Stimulated activated CD4-positive, alpha-beta T cell treated with anti-CD3 and anti-CD28 coated beads, Interleukin-15, amount 100 ng/mL, for 48 hours (primary cell): ENCODE results near the gene ZNF669.

Experiments used
- DNase-seq, 2 donors: peaks; one replicate each; pipeline ENCODE4 v3.0.0-alpha.2; 2020; ENCODE audit warnings: low read depth in 2 of 2

The ZNF669 gene

DNA sequence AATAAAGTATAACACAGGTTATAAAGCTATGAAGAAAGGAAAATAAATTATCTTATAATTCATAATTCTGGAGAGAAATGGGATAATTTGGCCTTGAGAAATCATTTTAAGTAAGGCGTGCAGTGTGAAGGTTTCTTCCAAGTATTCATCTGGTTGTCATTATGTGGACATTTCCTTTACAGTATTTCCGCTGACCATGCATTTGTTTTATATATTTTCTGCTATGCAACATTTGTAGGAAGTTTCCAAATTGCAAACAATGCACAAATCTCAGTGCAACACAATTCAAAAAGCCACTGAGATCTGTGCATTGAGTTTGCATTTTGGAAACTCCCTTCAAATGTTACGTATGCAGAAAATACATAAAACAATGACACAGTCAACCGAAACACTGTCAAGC, 43.4 kb downstream of the ZNF669 start:
- DNase-seq, result no peak

DNA sequence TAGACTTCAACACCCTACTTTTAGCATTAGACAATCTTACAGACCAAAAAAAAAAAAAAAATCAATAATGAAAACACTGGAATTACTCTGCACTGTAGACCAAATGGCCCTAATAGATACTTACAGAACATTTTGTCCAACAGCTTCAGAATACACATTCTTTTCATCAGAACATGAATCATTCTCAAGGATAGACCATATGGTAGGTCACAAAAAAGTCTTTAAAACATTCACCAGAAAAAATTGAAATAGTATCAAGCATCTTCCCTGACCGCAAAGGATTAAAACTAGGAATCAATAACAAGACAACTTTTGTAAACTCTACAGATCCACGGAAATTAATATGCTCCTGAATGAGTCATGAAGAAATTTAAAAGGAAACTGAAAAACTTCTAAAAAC, 48.1 kb downstream of the ZNF669 start:
- no peak for DNase-seq

DNA sequence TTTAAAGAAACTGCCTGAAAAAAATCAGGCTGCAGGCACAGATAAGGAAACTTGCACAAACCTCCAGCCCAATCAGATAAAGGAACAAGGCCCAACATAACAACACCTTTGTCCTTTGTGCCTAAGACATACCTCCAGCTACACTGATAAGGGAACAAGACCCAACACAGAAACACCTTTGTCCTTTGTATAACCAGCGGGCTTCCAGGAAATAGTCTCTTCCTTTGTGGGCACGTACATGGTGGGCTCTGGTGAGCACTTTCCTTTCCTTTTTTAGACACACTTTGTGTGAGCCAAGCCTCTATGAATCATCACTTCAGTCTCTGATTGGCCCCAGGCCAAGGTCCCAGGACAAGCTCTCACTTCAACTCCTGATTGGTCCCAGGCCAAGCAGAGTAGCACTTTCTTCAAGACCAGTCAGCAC, 49.2 kb downstream of the ZNF669 start:
- DNase-seq, result no peak
